ENCODE results near the gene GRK5.

Gene GRK5

DNA sequence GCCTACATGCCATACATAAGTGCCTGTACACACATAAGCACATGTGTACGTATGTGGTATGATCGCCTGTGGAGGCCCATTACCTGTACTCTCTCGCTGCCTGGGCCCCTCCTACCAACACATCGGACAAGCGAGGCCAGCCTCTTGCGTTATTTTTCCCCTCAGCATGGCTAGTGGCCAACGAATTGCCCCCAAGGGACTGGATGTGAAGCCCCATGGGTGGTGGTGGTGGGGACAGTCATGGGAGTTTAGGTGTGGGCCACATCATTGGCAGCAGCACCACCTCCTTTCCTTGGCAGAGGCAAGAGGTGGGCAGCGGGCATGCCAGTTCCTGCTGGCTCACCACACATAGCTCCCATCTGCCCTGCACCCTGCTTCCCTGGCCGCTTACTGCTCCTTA is 10.0 kb downstream of the GRK5 start:
- Histone ChIP-seq H3K4me1 (ENCODE audit: insufficient read depth, low read length, poor library complexity, severe bottlenecking) (peaks cover 44% of the 10 kb centered on the region), H3K4me3 (ENCODE audit: low read length, poor library complexity, severe bottlenecking) (no peak overlapping the region), H3K9me2 (replicated peaks; ENCODE audit: low read depth, low read length) (no peaks in the 10 kb centered on the region), H3K9me3 (ENCODE audit: insufficient read depth, low read depth, low read length) (no peaks in the 10 kb centered on the region), H3K4me2 (ENCODE audit: low read depth, low read length, poor library complexity, severe bottlenecking) (no peak overlapping the region), H3K79me2 (ENCODE audit: insufficient read depth, low read length) (peaks cover 54% of the 10 kb centered on the region), H3K27me3 (ENCODE audit: insufficient read depth, low read length, poor library complexity, severe bottlenecking) (no peaks in the 10 kb centered on the region), H2AFZ (ENCODE audit: low read length) (no peak overlapping the region), H4K20me1 (ENCODE audit: insufficient read depth, low read length, poor library complexity, severe bottlenecking) (no peaks in the 10 kb centered on the region), H3F3A (ENCODE audit: low read depth) (peaks cover 5% of the 10 kb centered on the region; the same call in 1 of the 2 replicates), H3K9ac (ENCODE audit: low read depth, low read length, poor library complexity, severe bottlenecking) (no peak overlapping the region), H3K36me3 (ENCODE audit: insufficient read depth, low read length) (no peaks in the 10 kb centered on the region)
- no peak for TF ChIP-seq EZH2phosphoT487 (IDR thresholded peaks at IDR 0.05; ENCODE audit: borderline replicate concordance)

DNA sequence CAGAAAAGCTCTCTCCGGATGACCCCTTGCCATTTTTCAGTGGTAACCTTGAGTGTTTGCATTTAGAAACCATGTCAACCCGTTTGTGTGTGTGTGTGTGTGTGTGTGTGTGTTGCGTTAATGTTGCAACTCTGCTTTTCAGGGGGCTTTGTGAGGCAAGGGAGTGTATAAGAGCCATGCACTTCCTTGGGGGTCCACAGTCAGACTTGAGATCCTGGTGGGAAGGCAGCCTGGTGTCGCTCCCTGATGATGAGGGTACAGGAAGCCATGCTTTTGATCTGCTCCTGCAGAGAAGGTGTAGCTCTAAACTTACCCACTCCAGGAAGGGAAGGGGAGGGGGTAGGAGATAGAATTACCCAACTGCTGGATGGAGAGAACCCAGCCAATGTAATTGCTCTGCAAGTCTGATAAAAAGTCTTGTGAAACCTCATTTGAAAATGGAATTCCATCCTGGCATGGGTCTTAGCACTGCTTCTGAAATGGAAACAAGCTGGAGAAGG is 10.7 kb downstream of the GRK5 start:
- peak overlapping the region; percentile 14 for H3K4me2 ChIP-seq (ENCODE audit: low read depth, low read length, poor library complexity, severe bottlenecking)
- H3K79me2 ChIP-seq (ENCODE audit: insufficient read depth, low read length), result peaks cover 49% of the 10 kb centered on the region
- H3K4me1 ChIP-seq (ENCODE audit: insufficient read depth, low read length, poor library complexity, severe bottlenecking), result peaks cover 37% of the 10 kb centered on the region

DNA sequence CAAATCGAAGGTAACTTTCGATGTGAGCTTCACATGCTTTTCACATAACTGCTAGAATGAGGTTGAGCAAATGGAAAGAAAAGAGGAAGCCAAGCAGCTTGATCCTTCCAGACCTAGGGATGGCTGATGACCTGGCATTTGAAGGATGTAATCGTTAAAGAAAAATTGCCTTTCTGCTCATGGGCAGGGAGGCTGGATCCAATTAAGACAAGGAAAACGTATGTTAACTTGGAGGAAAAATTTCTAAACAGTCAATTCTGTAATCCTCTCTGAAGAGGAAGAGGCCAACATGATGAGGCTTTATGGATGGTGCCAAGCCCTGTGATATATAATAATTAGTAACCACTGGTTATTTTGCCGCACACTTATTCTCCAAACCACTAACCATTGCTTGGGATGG is 12.5 kb downstream of the GRK5 start:
- Histone ChIP-seq H3K4me3 (ENCODE audit: low read length, poor library complexity, severe bottlenecking) (no peak overlapping the region), H3K79me2 (ENCODE audit: insufficient read depth, low read length) (peaks cover 32% of the 10 kb centered on the region), H3K9ac (ENCODE audit: low read depth, low read length, poor library complexity, severe bottlenecking) (no peak overlapping the region), H3K4me2 (ENCODE audit: low read depth, low read length, poor library complexity, severe bottlenecking) (no peak overlapping the region), H3K4me1 (ENCODE audit: insufficient read depth, low read length, poor library complexity, severe bottlenecking) (peaks cover 25% of the 10 kb centered on the region), H3K9me3 (ENCODE audit: insufficient read depth, low read depth, low read length) (no peaks in the 10 kb centered on the region), H3F3A (ENCODE audit: low read depth) (no peaks in the 10 kb centered on the region), H3K27me3 (ENCODE audit: insufficient read depth, low read length, poor library complexity, severe bottlenecking) (no peaks in the 10 kb centered on the region), H3K36me3 (ENCODE audit: insufficient read depth, low read length) (no peaks in the 10 kb centered on the region), H2AFZ (ENCODE audit: low read length) (no peak overlapping the region), H3K9me2 (replicated peaks; ENCODE audit: low read depth, low read length) (no peaks in the 10 kb centered on the region), H4K20me1 (ENCODE audit: insufficient read depth, low read length, poor library complexity, severe bottlenecking) (no peaks in the 10 kb centered on the region)
- TF ChIP-seq, protein P1, sequence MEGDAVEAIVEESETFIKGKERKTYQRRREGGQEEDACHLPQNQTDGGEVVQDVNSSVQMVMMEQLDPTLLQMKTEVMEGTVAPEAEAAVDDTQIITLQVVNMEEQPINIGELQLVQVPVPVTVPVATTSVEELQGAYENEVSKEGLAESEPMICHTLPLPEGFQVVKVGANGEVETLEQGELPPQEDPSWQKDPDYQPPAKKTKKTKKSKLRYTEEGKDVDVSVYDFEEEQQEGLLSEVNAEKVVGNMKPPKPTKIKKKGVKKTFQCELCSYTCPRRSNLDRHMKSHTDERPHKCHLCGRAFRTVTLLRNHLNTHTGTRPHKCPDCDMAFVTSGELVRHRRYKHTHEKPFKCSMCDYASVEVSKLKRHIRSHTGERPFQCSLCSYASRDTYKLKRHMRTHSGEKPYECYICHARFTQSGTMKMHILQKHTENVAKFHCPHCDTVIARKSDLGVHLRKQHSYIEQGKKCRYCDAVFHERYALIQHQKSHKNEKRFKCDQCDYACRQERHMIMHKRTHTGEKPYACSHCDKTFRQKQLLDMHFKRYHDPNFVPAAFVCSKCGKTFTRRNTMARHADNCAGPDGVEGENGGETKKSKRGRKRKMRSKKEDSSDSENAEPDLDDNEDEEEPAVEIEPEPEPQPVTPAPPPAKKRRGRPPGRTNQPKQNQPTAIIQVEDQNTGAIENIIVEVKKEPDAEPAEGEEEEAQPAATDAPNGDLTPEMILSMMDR (conservative IDR thresholded peaks at IDR 0.05; ENCODE audit: low read length), result no peak
- no peak for TF ChIP-seq EZH2phosphoT487 (IDR thresholded peaks at IDR 0.05; ENCODE audit: borderline replicate concordance)

More for the DNA sequence above, 10.7 kb downstream of the GRK5 start:
- no peak overlapping the region for H3K9ac ChIP-seq (ENCODE audit: low read depth, low read length, poor library complexity, severe bottlenecking)
- H2AFZ ChIP-seq (ENCODE audit: low read length), result no peak overlapping the region
- H3K27me3 ChIP-seq (ENCODE audit: insufficient read depth, low read length, poor library complexity, severe bottlenecking), result no peaks in the 10 kb centered on the region
- no peaks in the 10 kb centered on the region for H3K9me3 ChIP-seq (ENCODE audit: insufficient read depth, low read depth, low read length)
- H3F3A ChIP-seq (ENCODE audit: low read depth), result no peaks in the 10 kb centered on the region
- no peak for TF ChIP-seq EZH2phosphoT487 (IDR thresholded peaks at IDR 0.05; ENCODE audit: borderline replicate concordance)
- TF ChIP-seq, protein P1 (conservative IDR thresholded peaks at IDR 0.05; ENCODE audit: low read length), result no peak
- no peaks in the 10 kb centered on the region for H3K36me3 ChIP-seq (ENCODE audit: insufficient read depth, low read length)
- H3K4me3 ChIP-seq (ENCODE audit: low read length, poor library complexity, severe bottlenecking), result no peak overlapping the region
- H3K9me2 ChIP-seq (replicated peaks; ENCODE audit: low read depth, low read length), result no peaks in the 10 kb centered on the region
- no peaks in the 10 kb centered on the region for H4K20me1 ChIP-seq (ENCODE audit: insufficient read depth, low read length, poor library complexity, severe bottlenecking)

DNA sequence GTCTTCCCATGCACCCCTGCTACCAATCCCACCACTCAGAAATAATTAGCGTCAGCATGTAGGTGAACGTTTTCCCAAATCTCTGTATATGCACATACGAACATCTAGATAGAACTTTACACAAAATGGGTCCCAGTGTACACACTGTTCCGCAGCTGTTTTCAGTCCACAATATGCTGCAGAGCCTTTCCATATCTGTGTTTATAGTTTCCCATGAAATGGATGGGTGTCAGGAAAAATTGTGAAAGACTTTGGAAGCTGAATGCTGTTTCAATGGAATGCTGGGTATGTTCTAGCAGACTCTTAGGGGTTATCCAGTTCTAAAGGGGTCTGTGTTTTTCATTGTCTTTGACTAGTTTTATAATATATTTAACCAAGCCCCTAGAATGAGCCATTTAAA is 13.8 kb downstream of the GRK5 start:
- Histone ChIP-seq H3K4me1 (ENCODE audit: insufficient read depth, low read length, poor library complexity, severe bottlenecking) (peaks cover 13% of the 10 kb centered on the region), H2AFZ (ENCODE audit: low read length) (no peak overlapping the region), H3K9me3 (ENCODE audit: insufficient read depth, low read depth, low read length) (no peaks in the 10 kb centered on the region), H3K9me2 (replicated peaks; ENCODE audit: low read depth, low read length) (no peaks in the 10 kb centered on the region), H3K4me2 (ENCODE audit: low read depth, low read length, poor library complexity, severe bottlenecking) (no peak overlapping the region), H3F3A (ENCODE audit: low read depth) (no peaks in the 10 kb centered on the region), H3K79me2 (ENCODE audit: insufficient read depth, low read length) (peaks cover 19% of the 10 kb centered on the region), H3K36me3 (ENCODE audit: insufficient read depth, low read length) (no peaks in the 10 kb centered on the region), H3K4me3 (ENCODE audit: low read length, poor library complexity, severe bottlenecking) (no peak overlapping the region), H3K9ac (ENCODE audit: low read depth, low read length, poor library complexity, severe bottlenecking) (no peak overlapping the region), H3K27me3 (ENCODE audit: insufficient read depth, low read length, poor library complexity, severe bottlenecking) (no peaks in the 10 kb centered on the region), H4K20me1 (ENCODE audit: insufficient read depth, low read length, poor library complexity, severe bottlenecking) (no peaks in the 10 kb centered on the region)
- TF ChIP-seq EZH2phosphoT487 (IDR thresholded peaks at IDR 0.05; ENCODE audit: borderline replicate concordance), result no peak
- TF ChIP-seq, protein P1 (conservative IDR thresholded peaks at IDR 0.05; ENCODE audit: low read length), result no peak

Measured in Loucy (cell line).